Right forelimb (tissue), 1 donor: ENCODE results near the gene PCDHB15.
"Not testable (repeated sequence)": the region's sequence is repeated elsewhere in the genome, so short reads cannot be mapped to it uniquely, and the experiment has no call there.

Source experiments
- DNase-seq: peaks from one replicate; pipeline ENCODE4 v3.0.0-alpha.2; 2018

Gene PCDHB15

DNA sequence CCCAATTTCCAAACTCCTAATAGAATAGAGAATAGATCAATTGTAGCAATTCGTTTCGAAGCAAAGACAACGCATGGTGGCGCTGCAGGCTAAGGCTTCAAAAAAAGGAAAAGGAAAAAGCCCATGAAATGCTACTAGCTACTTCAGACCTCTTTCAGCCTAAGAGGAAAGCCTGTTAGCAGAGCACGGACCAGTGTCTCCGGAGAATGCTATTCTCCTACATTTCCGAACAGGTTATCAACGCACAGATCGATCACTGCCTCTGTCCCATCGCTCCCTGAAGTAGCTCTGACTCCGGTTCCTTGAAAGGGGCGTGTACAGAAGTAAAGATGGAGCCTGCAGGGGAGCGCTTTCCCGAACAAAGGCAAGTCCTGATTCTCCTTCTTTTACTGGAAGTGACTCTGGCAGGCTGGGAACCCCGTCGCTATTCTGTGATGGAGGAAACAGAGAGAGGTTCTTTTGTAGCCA is at the start of gene PCDHB15:
Gene PCDHB15, plus strand, starts transcription at position 146 of the 468 bp plus-strand sequence. Its CDS starts 184 bp downstream, at position 330.
- DNase-seq, result no peak

DNA sequence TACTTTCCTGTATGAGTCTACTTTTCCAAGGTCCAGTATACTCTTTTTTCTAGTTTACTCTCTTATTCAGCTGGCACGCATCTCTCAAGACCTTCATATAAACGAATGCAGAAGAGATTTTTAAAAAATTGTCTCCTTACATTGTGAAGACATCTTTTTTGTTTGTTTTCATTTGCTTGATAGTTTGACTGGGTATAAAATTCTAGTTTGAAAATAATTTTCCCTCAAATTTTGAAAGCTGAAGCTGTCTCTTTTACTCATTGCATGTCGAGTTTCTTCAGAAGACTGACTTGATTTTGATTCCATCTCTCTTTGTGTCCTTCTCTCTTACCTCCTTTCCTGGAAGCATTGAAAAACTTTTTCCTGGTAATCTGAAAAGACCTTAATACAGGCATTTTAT is 48.8 kb upstream of the PCDHB15 start:
- DNase-seq, result no peak

DNA sequence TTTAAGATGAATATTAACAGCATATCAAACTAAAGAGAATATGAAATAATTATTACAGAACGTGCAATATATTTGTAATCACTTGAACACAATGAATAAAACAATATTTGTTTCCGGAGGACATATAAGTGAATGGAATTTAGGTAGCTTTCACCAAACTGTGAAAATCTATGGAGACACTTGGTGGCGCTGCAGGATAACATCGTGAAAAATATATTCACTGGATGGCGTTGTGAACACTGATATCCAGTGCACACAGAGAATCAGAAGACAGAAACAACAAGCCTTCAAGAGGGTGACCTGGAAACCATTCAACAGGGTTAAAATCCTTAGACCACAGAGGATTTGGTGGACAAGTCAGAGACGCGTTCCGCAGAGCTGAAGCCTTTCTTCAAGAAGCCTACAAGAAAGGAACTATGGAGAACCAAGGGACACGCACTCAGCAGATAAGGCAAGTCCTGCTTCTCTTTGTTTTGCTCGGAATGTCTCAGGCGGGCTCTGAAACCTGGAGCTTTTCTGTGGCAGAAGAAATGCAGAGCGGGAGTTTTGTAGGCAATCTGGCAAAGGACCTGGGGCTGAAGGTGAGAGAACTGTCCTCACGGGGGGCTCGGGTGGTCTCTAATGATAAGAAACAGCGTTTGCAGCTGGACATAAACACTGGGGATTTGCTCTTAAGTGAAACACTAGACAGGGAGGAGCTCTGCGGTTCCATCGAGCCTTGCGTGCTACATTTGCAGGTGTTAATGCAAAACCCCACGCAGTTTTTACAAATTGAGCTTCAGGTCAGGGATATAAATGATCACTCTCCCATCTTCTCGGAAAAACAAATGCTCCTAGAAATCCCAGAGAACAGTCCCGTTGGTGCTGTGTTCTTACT is 45.6 kb upstream of the PCDHB15 start, which contains the start of gene PCDHB11:
Gene PCDHB11, plus strand, starts transcription at position 269 of the 877 bp plus-strand sequence. Its CDS starts 148 bp downstream, at position 417.
- no peak for DNase-seq

DNA sequence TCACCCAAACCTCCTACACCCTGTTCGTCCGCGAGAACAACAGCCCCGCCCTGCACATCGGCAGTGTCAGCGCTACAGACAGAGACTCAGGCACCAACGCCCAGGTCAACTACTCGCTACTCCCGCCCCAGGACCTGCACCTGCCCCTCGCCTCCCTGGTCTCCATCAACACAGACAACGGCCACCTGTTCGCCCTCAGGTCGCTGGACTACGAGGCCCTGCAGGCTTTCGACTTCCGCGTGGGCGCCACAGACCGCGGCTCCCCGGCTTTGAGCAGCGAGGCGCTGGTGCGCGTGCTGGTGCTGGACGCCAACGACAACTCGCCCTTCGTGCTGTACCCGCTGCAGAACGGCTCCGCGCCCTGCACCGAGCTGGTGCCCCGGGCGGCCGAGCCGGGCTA is 44.1 kb upstream of the PCDHB15 start:
- DNase-seq, result not testable (repeated sequence)

DNA sequence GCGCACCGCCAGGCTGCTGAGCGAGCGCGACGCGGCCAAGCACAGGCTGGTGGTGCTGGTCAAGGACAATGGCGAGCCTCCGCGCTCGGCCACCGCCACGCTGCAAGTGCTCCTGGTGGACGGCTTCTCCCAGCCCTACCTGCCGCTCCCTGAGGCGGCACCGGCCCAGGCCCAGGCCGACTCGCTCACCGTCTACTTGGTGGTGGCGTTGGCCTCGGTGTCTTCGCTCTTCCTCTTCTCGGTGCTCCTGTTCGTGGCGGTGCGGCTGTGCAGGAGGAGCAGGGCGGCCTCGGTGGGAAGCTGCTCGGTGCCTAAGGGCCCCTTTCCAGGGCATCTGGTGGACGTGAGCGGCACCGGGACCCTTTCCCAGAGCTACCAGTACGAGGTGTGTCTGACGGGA is 43.5 kb upstream of the PCDHB15 start:
- DNase-seq, result not testable (repeated sequence)

DNA sequence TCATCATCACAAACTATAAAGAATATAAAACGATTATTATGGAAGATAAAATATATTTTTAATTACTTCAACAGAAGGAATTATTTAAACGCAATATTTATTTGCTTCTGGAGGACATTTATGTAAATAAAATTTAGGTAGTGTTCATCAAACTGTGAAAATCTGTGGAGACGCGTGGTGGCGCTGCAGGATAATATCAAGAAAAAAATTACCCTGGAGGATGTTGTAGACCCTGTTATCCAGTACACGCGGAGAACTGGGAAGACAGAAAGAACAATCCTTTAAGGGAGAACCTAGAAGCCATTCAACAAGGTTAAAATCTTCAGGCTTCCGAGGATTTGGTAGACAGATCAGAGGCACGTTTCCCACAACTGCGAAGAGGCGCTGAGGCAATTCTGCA is 36.7 kb upstream of the PCDHB15 start, which contains the start of gene PCDHB12:
Gene PCDHB12, plus strand, starts transcription at position 242 of the 400 bp plus-strand sequence. CDS start 189 bp downstream, outside the sequence.
- DNase-seq, result no peak

DNA sequence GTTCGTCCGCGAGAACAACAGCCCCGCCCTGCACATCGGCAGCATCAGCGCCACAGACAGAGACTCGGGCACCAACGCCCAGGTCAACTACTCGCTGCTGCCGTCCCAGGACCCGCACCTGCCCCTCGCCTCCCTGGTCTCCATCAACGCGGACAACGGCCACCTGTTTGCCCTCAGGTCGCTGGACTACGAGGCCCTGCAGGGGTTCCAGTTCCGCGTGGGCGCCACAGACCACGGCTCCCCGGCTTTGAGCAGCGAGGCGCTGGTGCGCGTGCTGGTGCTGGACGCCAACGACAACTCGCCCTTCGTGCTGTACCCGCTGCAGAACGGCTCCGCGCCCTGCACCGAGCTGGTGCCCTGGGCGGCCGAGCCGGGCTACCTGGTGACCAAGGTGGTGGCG is 34.9 kb upstream of the PCDHB15 start:
- not testable (repeated sequence) for DNase-seq

DNA sequence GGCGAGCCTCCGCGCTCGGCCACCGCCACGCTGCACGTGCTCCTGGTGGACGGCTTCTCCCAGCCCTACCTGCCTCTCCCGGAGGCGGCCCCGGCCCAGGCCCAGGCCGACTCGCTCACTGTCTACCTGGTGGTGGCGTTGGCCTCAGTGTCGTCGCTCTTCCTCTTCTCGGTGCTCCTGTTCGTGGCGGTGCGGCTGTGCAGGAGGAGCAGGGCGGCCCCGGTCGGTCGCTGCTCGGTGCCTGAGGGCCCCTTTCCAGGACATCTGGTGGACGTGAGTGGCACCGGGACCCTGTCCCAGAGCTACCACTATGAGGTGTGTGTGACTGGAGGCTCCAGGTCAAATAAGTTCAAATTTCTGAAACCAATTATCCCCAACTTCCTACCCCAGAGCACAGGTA is 34.3 kb upstream of the PCDHB15 start:
- DNase-seq, result not testable (repeated sequence)

DNA sequence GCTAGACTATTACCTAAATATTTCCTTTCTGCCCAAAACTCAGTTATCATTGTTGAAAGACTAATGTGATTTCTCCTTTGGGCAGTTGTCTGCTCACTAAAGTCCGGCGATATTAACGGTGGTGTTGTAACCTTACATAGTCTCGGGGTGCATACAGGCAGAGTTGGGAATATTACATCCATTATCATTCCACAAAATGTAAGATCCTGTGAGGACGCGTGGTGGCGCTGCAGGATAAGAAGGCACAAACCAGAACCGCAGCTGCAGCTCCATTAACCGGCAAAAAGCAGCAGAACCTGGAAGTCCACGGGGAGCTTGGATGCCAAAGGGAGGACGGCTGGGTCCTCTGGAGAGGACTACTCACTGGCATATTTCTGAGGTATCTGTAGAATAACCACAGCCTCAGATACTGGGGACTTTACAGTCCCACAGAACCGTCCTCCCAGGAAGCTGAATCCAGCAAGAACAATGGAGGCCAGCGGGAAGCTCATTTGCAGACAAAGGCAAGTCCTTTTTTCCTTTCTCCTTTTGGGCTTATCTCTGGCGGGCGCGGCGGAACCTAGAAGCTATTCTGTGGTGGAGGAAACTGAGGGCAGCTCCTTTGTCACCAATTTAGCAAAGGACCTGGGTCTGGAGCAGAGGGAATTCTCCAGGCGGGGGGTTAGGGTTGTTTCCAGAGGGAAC is 31.4 kb upstream of the PCDHB15 start, which contains the start of gene PCDHB13:
Gene PCDHB13, plus strand, starts transcription at position 264 of the 684 bp plus-strand sequence. Its CDS starts 205 bp downstream, at position 469.
- peak; percentile 48 for DNase-seq

DNA sequence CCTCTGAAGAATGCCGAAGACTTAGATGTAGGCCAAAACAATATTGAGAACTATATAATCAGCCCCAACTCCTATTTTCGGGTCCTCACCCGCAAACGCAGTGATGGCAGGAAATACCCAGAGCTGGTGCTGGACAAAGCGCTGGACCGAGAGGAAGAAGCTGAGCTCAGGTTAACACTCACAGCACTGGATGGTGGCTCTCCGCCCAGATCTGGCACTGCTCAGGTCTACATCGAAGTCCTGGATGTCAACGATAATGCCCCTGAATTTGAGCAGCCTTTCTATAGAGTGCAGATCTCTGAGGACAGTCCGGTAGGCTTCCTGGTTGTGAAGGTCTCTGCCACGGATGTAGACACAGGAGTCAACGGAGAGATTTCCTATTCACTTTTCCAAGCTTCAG is 30.6 kb upstream of the PCDHB15 start:
- not testable (repeated sequence) for DNase-seq

DNA sequence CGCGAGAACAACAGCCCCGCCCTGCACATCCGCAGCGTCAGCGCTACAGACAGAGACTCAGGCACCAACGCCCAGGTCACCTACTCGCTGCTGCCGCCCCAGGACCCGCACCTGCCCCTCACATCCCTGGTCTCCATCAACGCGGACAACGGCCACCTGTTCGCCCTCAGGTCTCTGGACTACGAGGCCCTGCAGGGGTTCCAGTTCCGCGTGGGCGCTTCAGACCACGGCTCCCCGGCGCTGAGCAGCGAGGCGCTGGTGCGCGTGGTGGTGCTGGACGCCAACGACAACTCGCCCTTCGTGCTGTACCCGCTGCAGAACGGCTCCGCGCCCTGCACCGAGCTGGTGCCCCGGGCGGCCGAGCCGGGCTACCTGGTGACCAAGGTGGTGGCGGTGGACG is 29.7 kb upstream of the PCDHB15 start:
- DNase-seq, result not testable (repeated sequence)

DNA sequence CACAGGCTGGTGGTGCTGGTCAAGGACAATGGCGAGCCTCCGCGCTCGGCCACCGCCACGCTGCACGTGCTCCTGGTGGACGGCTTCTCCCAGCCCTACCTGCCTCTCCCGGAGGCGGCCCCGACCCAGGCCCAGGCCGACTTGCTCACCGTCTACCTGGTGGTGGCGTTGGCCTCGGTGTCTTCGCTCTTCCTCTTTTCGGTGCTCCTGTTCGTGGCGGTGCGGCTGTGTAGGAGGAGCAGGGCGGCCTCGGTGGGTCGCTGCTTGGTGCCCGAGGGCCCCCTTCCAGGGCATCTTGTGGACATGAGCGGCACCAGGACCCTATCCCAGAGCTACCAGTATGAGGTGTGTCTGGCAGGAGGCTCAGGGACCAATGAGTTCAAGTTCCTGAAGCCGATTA is 29.2 kb upstream of the PCDHB15 start:
- not testable (repeated sequence) for DNase-seq

DNA sequence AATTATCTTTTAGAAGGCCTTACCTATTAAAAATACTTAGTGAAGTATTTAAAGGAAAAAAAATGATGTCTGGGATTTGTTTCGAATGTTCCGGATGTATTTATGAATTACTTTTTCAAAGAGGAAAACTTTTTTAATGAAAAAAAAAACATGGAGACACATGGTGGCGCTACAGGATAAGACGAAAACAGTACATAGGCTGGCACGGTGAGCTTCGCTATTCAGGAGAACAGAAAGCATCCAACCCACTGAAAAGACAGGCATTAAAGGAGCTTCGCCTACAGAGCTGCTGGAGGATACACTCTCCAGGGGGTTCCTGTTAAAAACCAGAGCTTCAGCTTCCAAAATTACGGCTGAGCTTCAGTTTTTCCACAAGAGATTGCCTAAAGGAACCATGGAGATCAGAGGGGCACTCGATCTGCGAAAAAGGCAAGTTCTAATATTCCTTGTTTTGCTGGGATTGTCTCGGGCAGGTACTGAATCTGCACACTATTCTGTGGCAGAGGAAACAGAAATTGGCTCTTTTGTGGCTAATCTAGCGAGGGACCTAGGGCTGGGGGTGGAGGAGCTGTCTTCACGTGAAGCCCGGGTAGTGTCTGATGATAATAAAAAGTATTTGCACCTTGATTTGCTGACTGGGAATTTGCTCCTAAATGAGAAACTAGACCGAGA is 21.9 kb upstream of the PCDHB15 start, which contains the start of gene PCDHB14:
Gene PCDHB14, plus strand, starts transcription at position 232 of the 672 bp plus-strand sequence. Its CDS starts 163 bp downstream, at position 395.
- DNase-seq, result no peak

DNA sequence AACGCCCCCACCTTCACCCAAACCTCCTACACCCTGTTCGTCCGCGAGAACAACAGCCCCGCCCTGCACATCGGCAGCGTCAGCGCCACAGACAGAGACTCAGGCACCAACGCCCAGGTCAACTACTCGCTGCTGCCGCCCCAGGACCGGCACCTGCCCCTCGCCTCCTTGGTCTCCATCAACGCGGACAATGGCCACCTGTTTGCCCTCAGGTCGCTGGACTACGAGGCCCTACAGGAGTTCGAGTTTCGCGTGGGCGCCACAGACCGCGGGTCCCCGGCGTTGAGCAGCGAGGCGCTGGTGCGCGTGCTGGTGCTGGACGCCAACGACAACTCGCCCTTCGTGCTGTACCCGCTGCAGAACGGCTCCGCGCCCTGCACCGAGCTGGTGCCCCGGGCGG is 20.4 kb upstream of the PCDHB15 start:
- DNase-seq, result not testable (repeated sequence)

DNA sequence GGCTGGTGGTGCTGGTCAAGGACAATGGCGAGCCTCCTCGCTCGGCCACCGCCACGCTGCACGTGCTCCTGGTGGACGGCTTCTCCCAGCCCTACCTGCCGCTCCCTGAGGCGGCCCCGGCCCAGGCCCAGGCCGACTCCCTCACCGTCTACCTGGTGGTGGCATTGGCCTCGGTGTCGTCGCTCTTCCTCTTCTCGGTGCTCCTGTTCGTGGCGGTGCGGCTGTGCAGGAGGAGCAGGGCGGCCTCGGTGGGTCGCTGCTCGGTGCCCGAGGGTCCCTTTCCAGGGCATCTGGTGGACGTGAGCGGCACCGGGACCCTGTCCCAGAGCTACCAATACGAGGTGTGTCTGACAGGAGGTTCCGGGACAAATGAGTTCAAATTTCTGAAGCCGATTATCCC is 19.8 kb upstream of the PCDHB15 start:
- not testable (repeated sequence) for DNase-seq

DNA sequence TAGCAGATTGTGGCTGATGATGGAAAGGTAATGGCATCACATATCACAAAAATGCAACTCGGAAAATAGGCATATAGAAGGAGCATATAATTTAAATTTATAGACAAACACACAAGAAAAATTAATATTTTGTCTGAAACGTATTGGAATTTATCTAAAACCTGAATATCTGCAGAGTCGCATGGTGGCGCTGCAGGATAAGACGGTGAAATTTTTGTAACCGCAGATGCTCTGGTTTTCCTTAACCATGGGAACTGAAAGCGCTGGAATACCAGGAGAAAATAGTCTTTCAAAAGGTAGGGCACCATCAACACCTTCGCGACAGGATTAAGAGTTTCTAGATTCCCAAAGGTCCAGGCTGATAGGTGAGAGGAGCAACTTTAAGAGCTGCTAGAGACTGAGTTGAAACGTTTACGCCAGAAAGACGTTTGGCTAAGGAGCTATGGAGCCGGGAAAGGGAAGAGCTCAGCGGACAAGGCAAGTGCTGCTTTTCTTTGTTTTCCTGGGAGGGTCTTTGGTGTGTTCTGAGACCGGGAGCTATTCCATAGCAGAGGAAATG is 11.0 kb upstream of the PCDHB15 start:
- no peak for DNase-seq

DNA sequence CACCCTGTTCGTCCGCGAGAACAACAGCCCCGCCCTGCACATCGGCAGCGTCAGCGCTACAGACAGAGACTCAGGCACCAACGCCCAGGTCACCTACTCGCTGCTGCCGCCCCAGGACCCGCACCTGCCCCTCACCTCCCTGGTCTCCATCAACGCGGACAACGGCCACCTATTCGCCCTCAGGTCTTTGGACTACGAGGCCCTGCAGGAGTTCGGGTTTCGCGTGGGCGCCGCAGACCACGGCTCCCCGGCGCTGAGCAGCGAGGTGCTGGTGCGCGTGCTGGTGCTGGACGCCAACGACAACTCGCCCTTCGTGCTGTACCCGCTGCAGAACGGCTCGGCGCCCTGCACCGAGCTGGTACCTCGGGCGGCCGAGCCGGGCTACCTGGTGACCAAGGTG is 9.3 kb upstream of the PCDHB15 start:
- not testable (repeated sequence) for DNase-seq

DNA sequence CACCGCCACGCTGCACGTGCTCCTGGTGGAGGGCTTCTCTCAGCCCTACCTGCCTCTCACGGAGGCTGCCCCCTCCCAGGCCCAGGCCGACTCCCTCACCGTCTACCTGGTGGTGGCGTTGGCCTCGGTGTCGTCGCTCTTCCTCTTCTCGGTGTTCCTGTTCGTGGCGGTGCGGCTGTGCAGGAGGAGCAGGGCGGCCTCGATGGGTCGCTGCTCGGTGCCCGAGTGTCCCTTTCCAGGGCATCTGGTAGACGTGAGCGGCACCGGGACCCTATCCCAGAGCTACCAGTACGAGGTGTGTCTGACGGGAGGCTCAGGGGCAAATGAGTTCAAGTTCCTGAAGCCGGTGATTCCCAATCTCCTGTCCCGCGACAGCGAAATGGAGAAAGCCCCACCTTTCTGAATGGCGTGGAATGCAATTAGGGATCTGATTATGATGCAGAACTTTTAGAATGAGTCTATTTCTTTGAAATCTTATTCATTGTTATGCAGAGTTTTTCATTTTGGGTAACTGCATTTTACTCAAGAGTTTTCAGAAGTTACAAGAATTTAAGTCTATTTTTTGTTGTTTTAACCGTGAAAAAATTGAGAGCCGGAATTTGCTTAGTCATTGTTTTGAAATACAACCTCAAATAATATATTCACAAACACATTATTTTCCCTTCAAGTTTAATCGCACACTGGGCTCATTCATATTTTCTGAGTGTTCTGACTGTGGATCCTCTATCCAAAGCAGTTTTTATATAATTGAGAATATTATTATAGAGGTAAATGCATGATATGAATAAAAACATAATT is 8.5 kb upstream of the PCDHB15 start:
- no peak for DNase-seq

DNA sequence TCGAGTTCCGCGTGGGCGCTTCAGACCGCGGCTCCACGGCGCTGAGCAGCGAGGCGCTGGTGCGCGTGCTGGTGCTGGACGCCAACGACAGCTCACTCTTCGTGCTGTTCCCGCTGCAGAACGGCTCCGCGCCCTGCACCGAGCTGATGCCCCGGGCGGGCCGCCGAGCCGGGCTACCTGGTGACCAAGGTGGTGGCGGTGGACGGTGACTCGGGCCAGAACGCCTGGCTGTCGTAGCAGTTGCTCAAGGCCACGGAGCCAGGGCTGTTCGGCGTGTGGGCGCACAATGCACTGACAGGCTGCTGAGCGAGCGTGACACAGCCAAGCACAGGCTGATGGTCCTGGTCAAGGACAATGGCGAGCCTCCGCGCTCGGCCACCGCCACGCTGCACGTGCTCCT is 3.7 kb upstream of the PCDHB15 start:
- no peak for DNase-seq

DNA sequence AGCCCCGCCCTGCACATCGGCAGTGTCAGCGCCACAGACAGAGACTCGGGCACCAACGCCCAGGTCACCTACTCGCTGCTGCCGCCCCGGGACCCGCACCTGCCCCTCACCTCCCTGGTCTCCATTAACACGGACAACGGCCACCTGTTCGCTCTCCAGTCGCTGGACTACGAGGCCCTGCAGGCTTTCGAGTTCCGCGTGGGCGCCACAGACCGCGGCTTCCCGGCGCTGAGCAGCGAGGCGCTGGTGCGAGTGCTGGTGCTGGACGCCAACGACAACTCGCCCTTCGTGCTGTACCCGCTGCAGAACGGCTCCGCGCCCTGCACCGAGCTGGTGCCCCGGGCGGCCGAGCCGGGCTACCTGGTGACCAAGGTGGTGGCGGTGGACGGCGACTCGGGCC is 1.8 kb downstream of the PCDHB15 start:
- not testable (repeated sequence) for DNase-seq

DNA sequence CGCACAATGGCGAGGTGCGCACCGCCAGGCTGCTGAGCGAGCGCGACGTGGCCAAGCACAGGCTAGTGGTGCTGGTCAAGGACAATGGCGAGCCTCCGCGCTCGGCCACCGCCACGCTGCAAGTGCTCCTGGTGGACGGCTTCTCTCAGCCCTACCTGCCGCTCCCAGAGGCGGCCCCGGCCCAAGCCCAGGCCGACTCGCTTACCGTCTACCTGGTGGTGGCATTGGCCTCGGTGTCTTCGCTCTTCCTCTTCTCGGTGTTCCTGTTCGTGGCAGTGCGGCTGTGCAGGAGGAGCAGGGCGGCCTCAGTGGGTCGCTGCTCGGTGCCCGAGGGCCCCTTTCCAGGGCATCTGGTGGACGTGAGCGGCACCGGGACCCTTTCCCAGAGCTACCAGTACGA is 2.2 kb downstream of the PCDHB15 start:
- DNase-seq, result not testable (repeated sequence)
